ENCODE data around the gene HIPK1.
"Not testable (repeated sequence)": the region's sequence is repeated elsewhere in the genome, so short reads cannot be mapped to it uniquely, and the experiment has no call there.

Gene HIPK1

GRCh38 chr1:113983826-113984225 lies 54.7 kb downstream of the HIPK1 start:
- DNase-seq, result no peak

- DNase-seq, result no peak
These were observed 55.6 kb downstream of the HIPK1 start for GRCh38 chr1:113984710-113985109.

GRCh38 chr1:113986802-113987201 lies 57.7 kb downstream of the HIPK1 start:
- DNase-seq, result no peak

- DNase-seq, result no peak
These were observed 58.1 kb downstream of the HIPK1 start for GRCh38 chr1:113987259-113987658.

- no peak for DNase-seq
These were observed 61.4 kb downstream of the HIPK1 start for GRCh38 chr1:113990530-113990929.

GRCh38 chr1:113990961-113991360 lies 61.8 kb downstream of the HIPK1 start:
- no peak for DNase-seq

- no peak for DNase-seq
These were observed 62.4 kb downstream of the HIPK1 start for GRCh38 chr1:113991467-113991997.

GRCh38 chr1:113993072-113993471 lies 63.9 kb downstream of the HIPK1 start:
- peak; percentile 15 for DNase-seq

GRCh38 chr1:113993766-113994165 lies 64.6 kb downstream of the HIPK1 start:
- DNase-seq, result no peak

- DNase-seq, result no peak
These were observed 66.3 kb downstream of the HIPK1 start for GRCh38 chr1:113995382-113995781.

- no peak for DNase-seq
These were observed 69.2 kb downstream of the HIPK1 start for GRCh38 chr1:113998361-113998760.

- no peak for DNase-seq
These were observed 70.1 kb downstream of the HIPK1 start for GRCh38 chr1:113999233-113999632.

- no peak for DNase-seq
These were observed 70.7 kb downstream of the HIPK1 start for GRCh38 chr1:113999799-114000198.

GRCh38 chr1:114000406-114000805 lies 71.3 kb downstream of the HIPK1 start:
- DNase-seq, result no peak

GRCh38 chr1:114002492-114003239 lies 73.5 kb downstream of the HIPK1 start:
- no peak for DNase-seq

GRCh38 chr1:114003431-114003830 lies 74.3 kb downstream of the HIPK1 start:
- no peak for DNase-seq

- not testable (repeated sequence) for DNase-seq
These were observed 77.7 kb downstream of the HIPK1 start for GRCh38 chr1:114006825-114007224.

- no peak for DNase-seq
These were observed 79.4 kb downstream of the HIPK1 start for GRCh38 chr1:114008480-114008941.

GRCh38 chr1:114008993-114009392 lies 79.9 kb downstream of the HIPK1 start:
- no peak for DNase-seq

- no peak for DNase-seq
These were observed 80.3 kb downstream of the HIPK1 start for GRCh38 chr1:114009393-114009792.

GRCh38 chr1:114010433-114011184 lies 81.5 kb downstream of the HIPK1 start:
- no peak for DNase-seq

GRCh38 chr1:114011796-114012195 lies 82.7 kb downstream of the HIPK1 start:
- no peak for DNase-seq

- no peak for DNase-seq
These were observed 86.0 kb downstream of the HIPK1 start for GRCh38 chr1:114015075-114015474.

GRCh38 chr1:114019724-114020123 lies 90.6 kb downstream of the HIPK1 start:
- DNase-seq, result not testable (repeated sequence)
